GM19467 (cell line): Measurements from ENCODE around the gene LCP1.
"Not testable (repeated sequence)": the region's sequence is repeated elsewhere in the genome, so short reads cannot be mapped to it uniquely, and the experiment has no call there.

Source experiments
- ATAC-seq: cut with Tn5 transposase; IDR thresholded peaks from one replicate; pipeline ENCODE4 v1.9.1; 2021; ENCODE audit warnings: mild to moderate bottlenecking, moderate library complexity; ENCODE audit not compliant: unreplicated experiment

Gene LCP1

DNA sequence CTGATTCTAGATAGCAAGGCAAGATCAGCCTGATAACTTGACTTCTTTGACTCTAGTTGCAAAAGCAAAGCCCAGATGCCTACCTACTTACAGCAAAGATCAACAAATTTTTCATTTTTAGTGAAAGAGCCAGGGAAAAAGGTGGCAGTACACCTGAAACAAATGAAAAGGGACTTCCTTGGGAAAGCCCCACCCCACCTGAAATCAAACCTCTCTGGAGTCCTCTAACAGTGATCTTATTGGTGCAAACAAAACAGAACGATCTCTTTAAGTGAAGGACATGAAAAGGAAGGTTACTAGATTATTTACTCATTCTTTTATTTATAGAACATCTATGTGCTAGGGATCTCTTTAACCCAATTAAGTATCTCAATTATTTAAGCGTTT, 507 bp upstream of the LCP1 start:
- no peak for ATAC-seq

DNA sequence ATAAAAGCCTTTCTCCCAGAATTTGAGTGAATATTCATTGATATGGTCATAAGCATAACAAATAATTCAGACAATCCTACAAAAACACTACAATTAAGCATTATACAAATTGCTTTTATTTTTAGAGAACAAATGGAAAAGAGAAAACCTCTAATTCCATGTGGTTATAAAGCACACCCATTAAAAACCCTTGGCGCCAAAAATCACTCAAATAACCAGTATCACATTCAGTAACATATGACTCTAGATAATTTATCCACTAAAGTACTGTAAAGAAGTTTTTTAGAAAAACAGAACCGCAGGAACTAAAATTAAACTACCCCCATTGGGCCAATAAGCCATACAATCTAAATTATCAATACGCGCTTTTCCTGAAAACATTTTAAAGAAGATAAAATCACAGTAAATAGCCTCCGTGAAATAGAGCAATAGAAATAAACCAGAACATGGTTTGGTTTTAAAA, 569 bp downstream of the LCP1 start:
- ATAC-seq = no peak

DNA sequence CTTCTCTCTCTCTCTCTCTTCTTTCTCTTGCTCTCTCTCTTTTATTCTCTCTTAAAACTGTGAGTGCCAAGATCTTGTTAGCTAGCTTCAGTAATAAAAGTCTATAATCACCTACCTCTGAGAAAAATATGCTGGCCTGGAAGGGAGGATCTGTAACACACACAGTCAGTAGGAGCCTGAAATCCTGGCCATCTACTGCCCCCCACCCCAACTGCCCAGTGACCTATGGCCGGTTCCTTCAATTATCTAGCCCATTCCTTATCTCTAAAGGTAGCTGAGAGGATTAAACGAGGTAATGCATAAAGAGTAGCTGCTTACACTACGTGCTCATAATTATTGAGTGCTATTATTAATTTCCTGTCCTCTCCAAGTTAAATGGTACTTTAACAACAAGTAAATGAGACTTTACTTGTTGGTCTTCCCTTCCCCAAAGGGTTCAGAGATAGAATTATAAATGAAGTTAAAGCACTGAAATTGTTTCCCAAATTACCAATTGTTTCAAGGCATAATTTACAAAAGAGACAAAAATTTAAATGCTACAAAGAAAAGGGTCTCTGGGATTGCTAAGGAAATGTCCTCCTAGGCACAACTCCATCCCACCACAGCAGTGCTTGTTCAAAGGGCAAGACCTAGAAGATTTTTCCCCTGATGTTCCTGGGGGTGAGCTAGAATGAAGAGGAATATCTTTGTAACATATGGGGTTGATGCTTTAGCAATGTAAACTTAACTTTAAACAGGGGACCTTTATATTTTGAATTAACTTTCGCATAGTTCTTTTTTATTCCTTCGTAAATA, 1.8 kb downstream of the LCP1 start:
- no peak for ATAC-seq

- ATAC-seq = no peak
Measured at GRCh38 chr13:46179491-46179908, 2.5 kb downstream of the LCP1 start.

DNA sequence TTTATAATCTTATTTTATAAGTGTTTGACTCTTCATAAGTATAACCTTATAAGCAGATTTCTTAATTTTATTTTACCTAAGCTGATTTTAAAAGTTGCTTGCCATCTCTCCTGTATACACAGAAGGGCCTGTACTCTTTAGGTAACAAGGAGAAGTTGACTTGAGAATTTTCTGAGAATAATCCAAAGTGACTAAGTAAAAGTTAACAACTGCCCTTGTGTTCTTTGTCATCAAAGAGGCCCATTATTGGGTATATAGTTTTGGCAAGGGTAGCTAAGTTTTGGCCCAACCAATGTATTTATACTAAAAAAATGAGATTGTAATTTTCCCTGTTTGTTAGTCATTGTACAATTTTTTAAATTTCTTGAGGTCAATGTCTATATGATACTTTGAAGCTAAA, 3.2 kb downstream of the LCP1 start:
- ATAC-seq = no peak

GRCh38 chr13:46178143-46178542, 3.8 kb downstream of the LCP1 start:
- no peak for ATAC-seq

GRCh38 chr13:46176756-46177155, 5.2 kb downstream of the LCP1 start:
- no peak for ATAC-seq

DNA sequence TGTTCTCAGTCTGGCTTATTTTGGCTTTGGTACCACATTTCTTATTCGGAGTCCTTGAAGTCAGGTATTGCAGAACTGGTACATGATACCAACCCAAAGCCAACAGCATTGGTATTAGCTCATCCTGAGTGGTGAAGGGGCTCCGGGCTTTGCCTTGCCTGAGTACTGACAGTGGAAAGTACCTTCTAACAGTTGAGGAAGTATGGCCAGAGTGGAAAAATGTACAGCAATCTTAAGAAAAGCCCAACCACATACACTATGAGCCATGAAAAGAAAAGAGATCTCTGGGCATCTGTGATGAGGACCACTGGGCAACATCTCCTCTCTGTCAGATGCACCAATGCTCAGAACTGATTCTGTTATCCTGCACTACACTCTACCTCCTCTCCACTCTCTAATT, 8.3 kb downstream of the LCP1 start:
- no peak for ATAC-seq

- ATAC-seq = no peak
Measured at GRCh38 chr13:46172531-46172991, 9.4 kb downstream of the LCP1 start.

GRCh38 chr13:46171739-46172138, 10.2 kb downstream of the LCP1 start:
- ATAC-seq = no peak

DNA sequence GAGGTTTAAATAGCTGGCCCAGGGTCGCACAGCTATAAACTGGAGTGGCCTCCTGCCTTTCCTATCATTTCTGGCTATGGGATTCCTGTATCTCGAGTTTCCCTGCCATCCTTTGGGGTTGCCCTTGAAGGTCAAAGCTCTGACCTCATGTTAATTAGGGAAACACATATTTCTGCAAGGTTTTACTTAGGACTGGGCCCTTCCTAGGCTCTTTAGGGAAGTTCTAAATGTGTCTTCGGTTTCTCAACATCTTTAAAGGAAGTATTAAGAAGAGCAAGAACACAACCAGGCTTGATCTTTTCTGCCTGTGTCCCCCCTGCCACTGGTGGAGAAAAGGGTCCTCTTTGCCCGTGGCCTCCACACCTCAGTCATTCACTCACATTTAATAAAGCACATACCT, 10.8 kb downstream of the LCP1 start:
- no peak for ATAC-seq

DNA sequence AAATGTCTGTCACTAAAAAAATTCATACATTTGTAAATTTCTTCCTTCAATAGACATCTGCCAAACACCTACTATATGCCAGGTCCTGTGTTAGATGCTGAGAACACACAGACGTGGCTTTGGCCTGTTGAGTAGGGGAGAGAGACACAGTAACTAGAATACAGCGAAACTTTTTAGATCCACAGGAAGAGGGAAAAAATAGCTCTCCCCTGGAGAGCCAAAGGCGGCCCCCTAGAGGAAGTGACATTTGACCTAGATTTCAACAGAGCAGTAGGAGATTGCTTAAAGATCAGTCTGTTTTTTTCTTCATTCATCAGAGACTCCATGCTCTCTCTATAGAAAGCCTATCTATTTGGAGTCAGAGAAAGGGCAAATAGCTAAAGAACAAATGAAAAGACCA, 11.3 kb downstream of the LCP1 start:
- no peak for ATAC-seq

- ATAC-seq = no peak
Measured at GRCh38 chr13:46170268-46170667, 11.7 kb downstream of the LCP1 start.

DNA sequence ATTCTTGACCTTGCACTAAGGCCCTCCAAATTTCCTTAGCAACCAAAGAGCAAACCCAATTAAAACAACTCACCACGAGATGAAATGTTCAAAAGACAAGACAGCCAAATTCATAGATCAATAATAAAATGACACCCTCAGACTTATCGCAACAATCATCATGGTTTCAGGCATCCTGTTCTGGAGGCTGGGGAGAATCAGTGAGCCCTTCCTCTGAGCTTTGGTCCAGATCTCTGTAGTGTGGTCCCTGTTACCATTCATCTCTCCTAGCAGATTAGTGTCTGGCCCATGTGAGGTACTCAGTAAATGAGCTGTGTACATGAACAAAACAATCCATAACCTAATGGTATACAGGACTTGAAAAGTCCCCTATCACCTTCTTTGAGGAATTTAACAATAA, 12.2 kb downstream of the LCP1 start:
- no peak for ATAC-seq

DNA sequence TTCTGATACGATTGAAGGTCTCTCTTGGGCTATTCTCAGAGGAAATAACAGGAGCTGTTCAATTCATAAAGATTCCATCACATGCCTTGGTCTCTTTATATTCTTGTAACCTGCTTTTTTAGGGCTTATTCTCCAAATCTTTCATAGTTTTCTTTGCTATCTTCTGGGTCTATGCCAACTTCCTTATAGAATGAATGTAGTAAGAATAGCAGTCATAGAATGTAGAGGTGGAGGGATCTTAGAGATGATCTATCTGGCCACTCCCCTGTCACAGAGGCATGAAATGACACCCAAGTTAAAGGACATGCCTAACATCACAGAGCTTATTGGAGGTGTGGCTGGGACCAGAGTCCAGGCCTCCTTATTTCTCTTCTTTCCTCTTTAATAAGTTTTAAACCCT, 13.2 kb downstream of the LCP1 start:
- ATAC-seq = no peak

DNA sequence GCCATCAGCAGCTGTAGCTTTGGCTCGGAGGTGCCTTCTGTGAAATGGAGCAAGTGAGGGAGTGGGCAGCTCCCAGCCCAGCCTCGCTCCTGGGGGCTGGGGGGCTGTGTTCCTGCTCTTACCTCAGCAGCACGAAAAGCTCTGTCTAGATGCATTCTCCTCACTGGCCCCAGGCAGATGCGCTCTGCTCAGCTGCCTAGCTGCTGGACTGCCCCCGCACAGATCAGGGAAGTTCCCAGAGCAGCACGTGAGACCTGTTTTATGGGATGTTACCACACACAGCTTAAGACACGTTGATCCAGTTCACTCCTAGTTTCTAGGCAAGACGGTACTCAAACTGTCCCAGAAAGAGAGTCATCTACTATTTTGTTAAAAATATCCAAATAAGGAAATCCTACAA, 13.6 kb downstream of the LCP1 start:
- no peak for ATAC-seq

DNA sequence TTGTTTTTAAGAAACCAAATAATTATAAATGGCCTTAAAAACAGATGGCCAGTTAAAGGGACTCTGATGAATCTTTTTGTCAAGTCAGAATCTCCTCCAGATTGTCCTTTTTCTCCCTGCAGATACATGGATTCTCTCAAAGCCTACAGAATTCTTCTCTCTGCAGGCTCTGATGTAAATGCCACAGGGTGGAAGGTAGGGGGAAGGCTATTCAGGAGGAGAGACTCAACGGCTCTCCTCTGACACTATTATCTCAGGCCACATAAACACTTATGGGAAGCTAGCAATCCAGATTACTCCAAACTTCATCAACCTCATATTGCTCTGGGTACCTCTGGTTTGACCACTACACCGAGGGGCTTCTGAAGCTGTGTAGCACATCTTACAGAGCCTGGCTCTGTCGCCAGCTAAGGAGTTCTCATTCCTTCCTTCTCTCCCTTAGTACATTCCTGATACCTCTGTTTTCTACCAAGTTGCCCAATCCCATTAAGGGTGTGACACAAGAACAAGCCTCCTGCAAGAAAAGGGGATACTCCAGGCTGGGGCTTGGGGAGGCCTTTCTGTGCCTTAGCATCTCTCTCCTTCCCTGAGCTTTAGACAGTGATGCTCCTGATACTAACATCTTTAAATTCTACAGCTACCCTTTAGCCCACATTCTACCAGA, 14.9 kb downstream of the LCP1 start:
- ATAC-seq = no peak

- ATAC-seq = no peak
Measured at GRCh38 chr13:46166224-46166584, 15.8 kb downstream of the LCP1 start.

DNA sequence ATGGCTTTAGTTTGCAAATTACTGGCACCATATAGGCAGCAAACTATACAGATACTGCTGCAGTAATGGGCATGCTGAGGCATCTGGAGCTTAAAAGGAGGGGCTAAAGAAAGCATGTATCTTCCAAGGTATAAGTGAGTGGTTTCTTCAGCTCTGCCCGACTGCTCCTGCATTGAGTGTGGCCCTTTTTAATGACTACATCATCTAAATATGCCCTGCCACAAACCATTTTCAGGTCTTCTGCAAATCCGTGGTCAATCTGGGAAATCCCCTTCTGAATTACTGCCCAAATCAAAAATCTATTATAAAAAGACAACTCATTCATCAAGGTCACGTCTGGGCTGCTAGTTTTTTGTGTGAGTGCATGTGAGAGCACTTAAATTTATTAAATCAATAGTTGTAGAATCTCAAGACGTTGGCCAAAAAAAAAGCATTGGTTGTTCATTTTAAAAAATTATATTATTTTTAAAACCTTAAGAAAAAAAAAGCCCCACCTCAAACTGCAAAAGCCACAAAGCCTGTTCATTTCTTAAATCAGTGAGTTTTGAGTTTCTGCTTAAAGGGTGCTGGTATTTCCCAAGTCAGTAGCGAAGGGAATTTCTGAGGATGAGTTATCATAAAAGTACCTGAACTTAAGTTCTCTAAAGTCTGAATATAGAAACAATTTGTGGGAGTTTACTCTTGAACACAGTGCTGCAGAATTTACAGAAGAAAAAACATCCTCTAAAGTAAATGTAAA, 16.3 kb downstream of the LCP1 start:
- ATAC-seq = peak; percentile 39

GRCh38 chr13:46164661-46165060, 17.3 kb downstream of the LCP1 start:
- ATAC-seq = no peak

DNA sequence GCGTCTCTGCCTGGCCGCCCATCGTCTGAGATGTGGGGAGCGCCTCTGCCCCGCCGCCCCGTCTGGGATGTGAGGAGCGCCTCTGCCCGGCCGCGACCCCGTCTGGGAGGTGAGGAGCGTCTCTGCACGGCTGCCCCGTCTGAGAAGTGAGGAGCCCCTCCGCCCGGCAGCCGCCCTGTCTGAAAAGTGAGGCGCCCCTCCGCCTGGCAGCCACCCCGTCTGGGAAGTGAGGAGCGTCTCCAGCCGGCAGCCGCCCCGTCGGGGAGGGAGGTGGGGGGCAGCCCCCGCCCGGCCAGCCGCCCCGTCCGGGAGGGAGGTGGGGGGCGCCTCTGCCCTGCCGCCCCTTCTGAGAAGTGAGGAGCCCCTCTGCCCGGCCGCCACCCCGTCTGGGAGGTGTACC, 19.2 kb downstream of the LCP1 start:
- ATAC-seq = not testable (repeated sequence)
